ENCODE data around the gene KATNA1.

Gene KATNA1

GRCh38 chr6:149545754-149546471 lies 102.6 kb downstream of the KATNA1 start, which contains the start of gene PPIL4:
TSS of gene PPIL4 (minus strand) at chr6:149546043. CDS start at chr6:149546005, 38 bp downstream.
- peak within 1 kb of the TSS; percentile 89 for H3K27ac ChIP-seq
- DNase-seq (ENCODE audit: low read depth, low spot score) = peak; percentile 72

- DNase-seq (ENCODE audit: low read depth, low spot score) = no peak
- H3K27ac ChIP-seq = peak overlapping the region; percentile 89
Observed at GRCh38 chr6:149545258-149545753, 103.2 kb downstream of the KATNA1 start.

Data from epithelial cell of prostate (primary cell).